Cardiac fibroblast (primary cell): ENCODE results near the gene SH3PXD2B.
A peak's percentile ranks its signal among the peaks of the same experiment; 100 is the strongest.

Source experiments
- DNase-seq, 2 donors: peaks; one replicate each; pipeline versions ENCODE4 v3.0.0 to v3.0.0-alpha.2; 2010; ENCODE audit warnings: low read depth in 2 of 2
- H3K4me3 ChIP-seq, 2 donors: replicated peaks in 1 of 2; 1 replicate in 1 of 2; 2 replicates in 1 of 2; pipeline ENCODE4 v1.5.1; 2011; ENCODE audit warnings: low read depth in 2 of 2, low read length in 2 of 2, mild to moderate bottlenecking in 2 of 2, moderate library complexity in 1 of 2
- TF ChIP-seq, protein P1 (sequence below): IDR thresholded peaks from one replicate; pipeline ENCODE4 v1.5.1; 2011; ENCODE audit warnings: low read depth, mild to moderate bottlenecking, low read length, inconsistent platforms

The SH3PXD2B gene

DNA sequence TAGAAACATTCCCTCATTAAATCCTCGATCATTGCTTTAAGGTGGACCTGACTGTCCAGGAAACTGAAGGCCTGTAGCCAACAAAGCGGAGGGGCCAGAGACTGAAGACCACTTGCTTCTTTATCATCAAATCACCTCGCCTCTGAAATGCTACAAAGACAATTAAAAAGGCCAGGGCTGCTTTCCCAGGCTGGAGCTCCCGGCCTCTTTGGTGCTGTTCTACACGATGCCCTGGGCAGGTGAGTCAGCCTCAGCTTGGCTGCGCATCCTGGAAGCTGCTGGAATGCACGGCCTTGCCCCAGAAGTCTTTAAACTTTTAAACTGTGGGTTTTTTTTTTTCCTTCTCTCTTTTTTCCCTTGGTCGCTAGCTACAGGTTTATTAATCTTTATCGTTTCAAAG is 46.5 kb downstream of the SH3PXD2B start:
- DNase-seq: peak; percentile 56 to 70
- TF ChIP-seq, protein P1, sequence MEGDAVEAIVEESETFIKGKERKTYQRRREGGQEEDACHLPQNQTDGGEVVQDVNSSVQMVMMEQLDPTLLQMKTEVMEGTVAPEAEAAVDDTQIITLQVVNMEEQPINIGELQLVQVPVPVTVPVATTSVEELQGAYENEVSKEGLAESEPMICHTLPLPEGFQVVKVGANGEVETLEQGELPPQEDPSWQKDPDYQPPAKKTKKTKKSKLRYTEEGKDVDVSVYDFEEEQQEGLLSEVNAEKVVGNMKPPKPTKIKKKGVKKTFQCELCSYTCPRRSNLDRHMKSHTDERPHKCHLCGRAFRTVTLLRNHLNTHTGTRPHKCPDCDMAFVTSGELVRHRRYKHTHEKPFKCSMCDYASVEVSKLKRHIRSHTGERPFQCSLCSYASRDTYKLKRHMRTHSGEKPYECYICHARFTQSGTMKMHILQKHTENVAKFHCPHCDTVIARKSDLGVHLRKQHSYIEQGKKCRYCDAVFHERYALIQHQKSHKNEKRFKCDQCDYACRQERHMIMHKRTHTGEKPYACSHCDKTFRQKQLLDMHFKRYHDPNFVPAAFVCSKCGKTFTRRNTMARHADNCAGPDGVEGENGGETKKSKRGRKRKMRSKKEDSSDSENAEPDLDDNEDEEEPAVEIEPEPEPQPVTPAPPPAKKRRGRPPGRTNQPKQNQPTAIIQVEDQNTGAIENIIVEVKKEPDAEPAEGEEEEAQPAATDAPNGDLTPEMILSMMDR: no peak

DNA sequence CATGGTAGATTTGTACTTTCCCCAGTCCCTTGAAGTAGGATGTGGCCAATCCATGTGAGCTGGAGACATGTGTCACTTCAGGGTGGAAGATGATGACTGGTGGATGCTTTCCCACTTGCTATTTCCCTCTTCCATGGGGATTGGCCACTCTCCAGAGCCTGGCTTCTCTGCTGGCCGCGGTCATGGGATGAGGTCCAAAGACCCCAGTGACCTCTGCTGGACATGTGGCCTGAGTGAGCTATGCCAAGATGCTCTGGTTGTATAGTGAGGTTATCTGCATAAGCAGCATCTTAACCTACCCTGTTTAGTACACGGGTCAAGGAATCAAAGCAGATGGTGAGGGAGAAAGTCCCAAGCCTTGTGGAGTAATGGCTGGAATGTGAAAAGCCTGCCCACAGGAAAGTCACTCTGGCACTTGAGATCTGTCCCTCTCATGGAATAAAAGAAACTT is 47.1 kb downstream of the SH3PXD2B start:
- TF ChIP-seq, protein P1: no peak
- no peak overlapping the region for H3K4me3 ChIP-seq
- peak; percentile 40 to 59 for DNase-seq

More for the DNA sequence above, 46.5 kb downstream of the SH3PXD2B start:
- H3K4me3 ChIP-seq: no peak overlapping the region

DNA sequence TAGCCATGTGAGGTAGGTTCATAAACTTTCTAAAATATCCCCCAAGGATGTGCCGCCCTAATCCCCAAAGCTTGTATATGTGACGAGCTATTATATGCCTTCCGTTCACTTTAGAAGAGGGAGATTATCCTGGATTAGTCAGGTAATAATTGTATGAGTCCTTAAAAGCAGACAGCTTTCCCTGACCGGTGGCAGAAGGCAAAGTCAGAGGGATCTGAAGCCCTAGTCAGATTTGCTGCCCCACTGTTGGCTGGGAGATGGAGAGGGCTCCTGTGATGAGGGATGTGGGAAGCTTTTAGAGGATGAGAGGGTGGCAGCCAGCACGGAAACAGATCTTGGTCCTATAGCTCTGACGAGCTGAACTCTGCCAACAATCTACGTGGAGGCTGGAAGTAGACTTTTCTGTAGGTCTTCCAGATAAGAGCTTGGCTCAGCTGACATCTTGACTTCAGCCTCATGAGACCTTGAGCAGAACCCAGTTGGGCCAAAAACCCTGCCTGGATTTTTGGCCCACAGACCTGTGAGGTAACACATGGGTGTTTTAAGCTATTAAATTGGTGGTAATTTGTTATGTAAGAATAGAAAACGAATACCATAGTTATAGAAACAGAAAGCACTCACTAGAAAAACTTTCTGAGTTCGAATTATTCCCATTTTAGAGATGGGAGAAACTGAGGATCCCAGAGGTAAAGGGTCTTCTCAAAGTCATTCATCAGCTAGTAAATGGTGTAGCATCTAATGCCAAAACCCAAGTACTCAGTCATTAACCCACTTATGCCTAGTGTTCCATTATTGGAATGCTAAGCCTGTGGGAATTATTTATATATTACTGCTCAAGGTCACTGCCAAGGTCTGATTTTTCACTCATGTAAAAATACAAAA is 48.9 kb downstream of the SH3PXD2B start:
- TF ChIP-seq, protein P1: no peak
- DNase-seq: no peak
- no peak overlapping the region for H3K4me3 ChIP-seq

DNA sequence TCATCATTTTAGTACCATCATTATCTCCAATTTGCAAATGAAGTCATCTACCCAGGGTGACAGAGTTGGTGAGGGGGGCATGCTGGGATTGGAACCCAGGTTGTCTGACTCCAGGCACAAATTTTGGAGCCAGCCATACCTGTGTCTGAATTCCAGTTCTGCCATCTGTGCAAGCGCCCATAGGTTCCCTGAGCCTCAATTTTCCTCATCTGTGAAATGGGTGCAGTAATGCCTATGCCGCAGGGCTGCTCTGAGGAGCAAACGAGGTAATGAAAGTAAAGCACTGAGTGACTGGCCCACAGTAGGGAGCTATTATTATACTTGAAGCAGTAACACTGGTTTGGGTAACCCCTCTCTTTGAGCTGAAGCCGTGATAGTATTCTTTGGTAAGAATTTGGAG is 49.6 kb downstream of the SH3PXD2B start:
- TF ChIP-seq, protein P1: no peak
- H3K4me3 ChIP-seq: no peak overlapping the region
- DNase-seq: no peak

DNA sequence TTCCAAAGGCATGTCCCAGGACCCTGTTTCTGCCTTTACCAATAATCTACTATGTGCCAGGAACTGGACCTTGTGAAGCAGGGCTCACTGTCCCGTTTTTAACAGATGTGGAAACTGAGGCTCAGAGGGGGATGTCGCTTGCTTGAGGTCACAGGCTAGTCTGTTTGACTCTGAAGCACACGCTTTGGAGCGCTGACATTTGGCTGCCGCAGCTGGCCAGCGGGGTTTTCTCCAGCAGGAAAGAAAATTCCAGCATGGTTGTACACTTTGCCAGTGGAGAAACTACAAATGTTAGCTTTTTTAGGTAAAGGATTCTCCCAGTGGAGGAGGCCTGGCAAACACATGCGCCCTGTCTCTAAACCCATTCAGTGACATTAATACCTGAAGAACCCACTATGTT is 50.5 kb downstream of the SH3PXD2B start:
- H3K4me3 ChIP-seq: no peak overlapping the region
- no peak for DNase-seq
- TF ChIP-seq, protein P1: no peak

DNA sequence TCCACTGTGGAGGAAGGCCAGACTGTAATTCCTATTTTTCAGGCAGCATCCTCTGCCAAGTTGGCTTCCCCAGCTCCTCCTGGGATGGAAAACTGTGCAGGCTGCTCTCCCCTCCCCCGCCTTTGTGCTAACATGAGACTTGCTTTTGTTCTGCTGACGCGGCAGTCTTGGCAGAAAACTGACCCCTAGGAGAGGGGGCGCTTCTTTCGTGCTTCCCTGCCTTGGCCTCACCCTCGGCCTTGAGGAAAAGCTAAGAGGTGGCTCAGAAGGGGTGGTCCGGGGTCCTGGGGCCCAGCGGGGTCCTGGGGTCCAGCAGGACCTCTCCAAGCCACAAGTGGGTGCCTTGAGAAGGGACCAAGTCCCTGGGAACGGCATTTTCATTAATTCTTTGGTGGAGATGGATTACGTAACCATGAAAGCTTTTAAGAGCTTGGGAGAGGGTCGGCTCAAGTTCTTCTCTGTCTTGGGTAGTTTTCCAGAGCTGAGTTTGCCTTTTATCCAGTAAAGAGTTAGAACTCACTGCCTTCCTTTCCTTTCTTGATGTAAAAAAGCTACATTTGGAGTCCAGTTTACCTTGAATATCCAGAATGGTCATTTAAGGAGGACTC is 51.0 kb downstream of the SH3PXD2B start:
- H3K4me3 ChIP-seq: no peak overlapping the region
- DNase-seq: peak in 1 of 2 donors; percentile 97
- TF ChIP-seq, protein P1: no peak
